ENCODE results near the gene TWF1.

Gene TWF1

GRCh38 chr12:43789941-43790340 lies 16.2 kb downstream of the TWF1 start (continued):
- TF ChIP-seq ZNF140 (tag by site-specific recombination; IDR thresholded peaks at IDR 0.05) (no peak), ZNF621 (tag by site-specific recombination; IDR thresholded peaks at IDR 0.05) (no peak), HOXA7 (CRISPR knock-in tag; IDR thresholded peaks at IDR 0.05; ENCODE audit: borderline replicate concordance) (no peak), ZFP37 (tag by site-specific recombination; IDR thresholded peaks at IDR 0.05) (no peak), ZNF707 (tag by site-specific recombination; IDR thresholded peaks at IDR 0.05) (no peak), ZNF221 (tag by site-specific recombination; IDR thresholded peaks at IDR 0.05; ENCODE audit: borderline replicate concordance) (no peak), ELK4 (IDR thresholded peaks at IDR 0.05; ENCODE audit: borderline replicate concordance, low read depth, low read length) (no peak), ZNF211 (tag by site-specific recombination; IDR thresholded peaks at IDR 0.05; ENCODE audit: low read depth) (no peak), ZNF510 (tag by site-specific recombination; IDR thresholded peaks at IDR 0.05; ENCODE audit: insufficient replicate concordance) (no peak), ZNF311 (tag by site-specific recombination; IDR thresholded peaks at IDR 0.05; ENCODE audit: borderline replicate concordance) (no peak), GFI1B (tag by site-specific recombination; IDR thresholded peaks at IDR 0.05) (no peak), ZBTB10 (tag by site-specific recombination; IDR thresholded peaks at IDR 0.05) (no peak), SALL2 (tag by site-specific recombination; IDR thresholded peaks at IDR 0.05; ENCODE audit: borderline replicate concordance) (no peak), ZNF426 (tag by site-specific recombination; IDR thresholded peaks at IDR 0.05) (no peak), ZNF366 (tag by site-specific recombination; conservative IDR thresholded peaks at IDR 0.05) (peak; percentile 50; the same call in 1 of the 2 replicates), ZSCAN18 (tag by site-specific recombination; IDR thresholded peaks at IDR 0.05) (no peak), BCL11B (tag by site-specific recombination; IDR thresholded peaks at IDR 0.05; ENCODE audit: low read depth) (no peak), ZNF184 (tag by site-specific recombination; IDR thresholded peaks at IDR 0.05) (no peak), ZNF600 (tag by site-specific recombination; IDR thresholded peaks at IDR 0.05) (no peak), ZFP41 (tag by site-specific recombination; IDR thresholded peaks at IDR 0.05; ENCODE audit: borderline replicate concordance) (no peak), ZNF146 (tag by site-specific recombination; IDR thresholded peaks at IDR 0.05) (no peak), ZNF747 (tag by site-specific recombination; IDR thresholded peaks at IDR 0.05) (no peak)
- TF ChIP-seq, protein P1, sequence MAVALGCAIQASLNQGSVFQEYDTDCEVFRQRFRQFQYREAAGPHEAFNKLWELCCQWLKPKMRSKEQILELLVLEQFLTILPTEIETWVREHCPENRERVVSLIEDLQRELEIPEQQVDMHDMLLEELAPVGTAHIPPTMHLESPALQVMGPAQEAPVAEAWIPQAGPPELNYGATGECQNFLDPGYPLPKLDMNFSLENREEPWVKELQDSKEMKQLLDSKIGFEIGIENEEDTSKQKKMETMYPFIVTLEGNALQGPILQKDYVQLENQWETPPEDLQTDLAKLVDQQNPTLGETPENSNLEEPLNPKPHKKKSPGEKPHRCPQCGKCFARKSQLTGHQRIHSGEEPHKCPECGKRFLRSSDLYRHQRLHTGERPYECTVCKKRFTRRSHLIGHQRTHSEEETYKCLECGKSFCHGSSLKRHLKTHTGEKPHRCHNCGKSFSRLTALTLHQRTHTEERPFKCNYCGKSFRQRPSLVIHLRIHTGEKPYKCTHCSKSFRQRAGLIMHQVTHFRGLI (tag by site-specific recombination; IDR thresholded peaks at IDR 0.05) = no peak
- TF ChIP-seq, protein P2, sequence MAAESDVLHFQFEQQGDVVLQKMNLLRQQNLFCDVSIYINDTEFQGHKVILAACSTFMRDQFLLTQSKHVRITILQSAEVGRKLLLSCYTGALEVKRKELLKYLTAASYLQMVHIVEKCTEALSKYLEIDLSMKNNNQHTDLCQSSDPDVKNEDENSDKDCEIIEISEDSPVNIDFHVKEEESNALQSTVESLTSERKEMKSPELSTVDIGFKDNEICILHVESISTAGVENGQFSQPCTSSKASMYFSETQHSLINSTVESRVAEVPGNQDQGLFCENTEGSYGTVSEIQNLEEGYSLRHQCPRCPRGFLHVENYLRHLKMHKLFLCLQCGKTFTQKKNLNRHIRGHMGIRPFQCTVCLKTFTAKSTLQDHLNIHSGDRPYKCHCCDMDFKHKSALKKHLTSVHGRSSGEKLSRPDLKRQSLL (tag by site-specific recombination; IDR thresholded peaks at IDR 0.05) = no peak
- TF ChIP-seq, protein P3, sequence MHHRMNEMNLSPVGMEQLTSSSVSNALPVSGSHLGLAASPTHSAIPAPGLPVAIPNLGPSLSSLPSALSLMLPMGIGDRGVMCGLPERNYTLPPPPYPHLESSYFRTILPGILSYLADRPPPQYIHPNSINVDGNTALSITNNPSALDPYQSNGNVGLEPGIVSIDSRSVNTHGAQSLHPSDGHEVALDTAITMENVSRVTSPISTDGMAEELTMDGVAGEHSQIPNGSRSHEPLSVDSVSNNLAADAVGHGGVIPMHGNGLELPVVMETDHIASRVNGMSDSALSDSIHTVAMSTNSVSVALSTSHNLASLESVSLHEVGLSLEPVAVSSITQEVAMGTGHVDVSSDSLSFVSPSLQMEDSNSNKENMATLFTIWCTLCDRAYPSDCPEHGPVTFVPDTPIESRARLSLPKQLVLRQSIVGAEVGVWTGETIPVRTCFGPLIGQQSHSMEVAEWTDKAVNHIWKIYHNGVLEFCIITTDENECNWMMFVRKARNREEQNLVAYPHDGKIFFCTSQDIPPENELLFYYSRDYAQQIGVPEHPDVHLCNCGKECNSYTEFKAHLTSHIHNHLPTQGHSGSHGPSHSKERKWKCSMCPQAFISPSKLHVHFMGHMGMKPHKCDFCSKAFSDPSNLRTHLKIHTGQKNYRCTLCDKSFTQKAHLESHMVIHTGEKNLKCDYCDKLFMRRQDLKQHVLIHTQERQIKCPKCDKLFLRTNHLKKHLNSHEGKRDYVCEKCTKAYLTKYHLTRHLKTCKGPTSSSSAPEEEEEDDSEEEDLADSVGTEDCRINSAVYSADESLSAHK (tag by site-specific recombination; IDR thresholded peaks at IDR 0.05) = no peak
- TF ChIP-seq, protein P4, sequence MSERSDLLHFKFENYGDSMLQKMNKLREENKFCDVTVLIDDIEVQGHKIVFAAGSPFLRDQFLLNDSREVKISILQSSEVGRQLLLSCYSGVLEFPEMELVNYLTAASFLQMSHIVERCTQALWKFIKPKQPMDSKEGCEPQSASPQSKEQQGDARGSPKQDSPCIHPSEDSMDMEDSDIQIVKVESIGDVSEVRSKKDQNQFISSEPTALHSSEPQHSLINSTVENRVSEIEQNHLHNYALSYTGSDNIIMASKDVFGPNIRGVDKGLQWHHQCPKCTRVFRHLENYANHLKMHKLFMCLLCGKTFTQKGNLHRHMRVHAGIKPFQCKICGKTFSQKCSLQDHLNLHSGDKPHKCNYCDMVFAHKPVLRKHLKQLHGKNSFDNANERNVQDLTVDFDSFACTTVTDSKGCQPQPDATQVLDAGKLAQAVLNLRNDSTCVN (tag by site-specific recombination; optimal IDR thresholded peaks at IDR 0.05) = no peak
